Transverse colon (tissue), 4 donors: ENCODE results near the gene F8. TPM values are rescaled to one million over a fixed set of nuclear protein-coding genes. Genes with fewer than 3 reads are reported as not detected.
"Not testable (repeated sequence)": the region's sequence is repeated elsewhere in the genome, so short reads cannot be mapped to it uniquely, and the experiment has no call there.

Source experiments
- DNase-seq: peaks from one replicate; pipeline ENCODE4 v3.0.0-alpha.2; 2019
- H3K27ac ChIP-seq, 4 donors: fragments of 200-600 bp; sonication (generic); 2 replicates each; pipeline ENCODE4 v1.5.1; 2016 to 2018; ENCODE audit warnings: inconsistent platforms in 4 of 4
- H3K27me3 ChIP-seq: fragments of 200-600 bp; sonication (generic); 2 replicates; pipeline ENCODE4 v1.5.1; 2017; ENCODE audit warnings: inconsistent platforms
- H3K36me3 ChIP-seq, 4 donors: fragments of 200-600 bp; sonication (generic); 2 replicates each; pipeline ENCODE4 v1.5.1; 2017 to 2019; ENCODE audit warnings: inconsistent platforms in 4 of 4
- H3K4me1 ChIP-seq, 4 donors: fragments of 200-600 bp; sonication (generic); 2 replicates each; pipeline ENCODE4 v1.5.1; 2017 to 2020; ENCODE audit warnings: inconsistent platforms in 4 of 4
- H3K4me3 ChIP-seq, 4 donors: fragments of 200-600 bp; sonication (generic); 1 replicate in 1 of 4; 2 replicates in 3 of 4; pipeline versions ENCODE4 v1.5.1 to v1.6.1; 2017 to 2019; ENCODE audit warnings: inconsistent platforms in 4 of 4
- H3K9me3 ChIP-seq, 2 donors: fragments of 200-600 bp; sonication (generic); 2 replicates each; pipeline ENCODE4 v1.5.1; 2017 to 2019; ENCODE audit warnings: inconsistent platforms in 2 of 2
- EP300 ChIP-seq: sonication (generic); formaldehyde crosslinking; IDR thresholded peaks from one replicate; pipeline ENCODE4 v1.6.1; 2017; ENCODE audit warnings: antibody characterized with exemption, low read depth
- POLR2A ChIP-seq: fragments of 450-650 bp; IDR thresholded peaks from one replicate; pipeline ENCODE4 v1.6.1; 2016; ENCODE audit warnings: antibody characterized with exemption, mild to moderate bottlenecking, moderate library complexity
- POLR2AphosphoS5 ChIP-seq, 3 donors: sonication (generic); formaldehyde crosslinking; IDR thresholded peaks; one replicate each; pipeline ENCODE4 v1.6.1; 2016; ENCODE audit warnings: antibody characterized with exemption in 3 of 3
- WGBS, 2 donors: methylation state at CpG; one replicate each; pipeline ENCODE4 v1.1.5; 2018; ENCODE audit warnings: low coverage in 1 of 2; 5-methylcytosine and 5-hydroxymethylcytosine counted together
- in situ Hi-C, 4 donors: fragments of 200-750 bp; cut with MboI; loops; one replicate each; pipeline versions ENCODE4 v1.15.0 to v1.15.1; 2017; ENCODE audit warnings: low sequenced_read_pairs in 3 of 4, low pct_ligation_motif_present in 1 of 4, low pct_unique_long_range_greater_than_20kb in 1 of 4
- intact Hi-C: fragments of 100-400 bp; cut with DNase I; formaldehyde crosslinking; loops from one replicate; pipeline ENCODE4 v1.15.1; 2023; ENCODE audit warnings: low total_unique reads
- total RNA-seq, 4 donors: library from RNA; depleted of rRNA; stranded (reverse); fragments of >200 nt; gene quantifications; one replicate each; pipeline ENCODE4 v1.1.0, GENCODE V29; 2016
- TF ChIP-seq, protein P1 (sequence below), 5 experiments: fragments of 200-600 bp in 3 of 5; fragments of 450-650 bp in 2 of 5; sonication (generic) in 3 of 5; IDR thresholded peaks; 1 replicate in 2 of 5; 2 replicates in 3 of 5; pipeline ENCODE4 v1.5.1; 2016 to 2017; ENCODE audit warnings: antibody characterized with exemption in 5 of 5, inconsistent platforms in 3 of 5, mild to moderate bottlenecking in 2 of 5, moderate library complexity in 1 of 5

Gene F8
- total RNA-seq, 4 donors from 2014 or later = 1.2 to 4.5 (median 4.0) TPM

DNA sequence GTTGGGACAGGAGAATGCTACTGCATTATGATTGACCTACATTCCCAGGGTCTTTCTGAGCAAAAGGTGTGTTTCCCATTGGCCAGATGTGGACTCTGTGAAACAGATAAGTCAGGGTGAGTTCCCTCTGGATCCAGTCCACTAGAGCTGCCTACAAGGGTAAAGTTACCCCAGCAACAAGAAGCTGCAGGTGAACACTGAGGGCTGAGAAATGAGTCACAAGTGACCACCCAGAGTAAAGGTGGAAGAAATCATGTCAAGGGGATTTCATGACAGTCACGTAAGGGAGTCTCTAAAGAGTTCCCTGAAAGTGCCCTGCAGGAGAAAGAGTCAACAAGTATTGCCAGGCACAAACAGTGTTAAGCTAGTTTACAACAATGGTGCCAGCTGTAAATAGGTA is 120.1 kb downstream of the F8 start:
- no peak overlapping the region for H3K4me3 ChIP-seq
- intact Hi-C loops = no loop called here
- H3K27me3 ChIP-seq = no peaks in the 10 kb centered on the region
- no peak overlapping the region for H3K27ac ChIP-seq
- 69% methylated on average over 1 of the region's 1 CpG; no CpG with 5 or more reads in 1 of the 2 donors for WGBS, 2 donors
- DNase-seq = no peak
- in situ Hi-C loops = no loop called here
- no peaks in the 10 kb centered on the region for H3K36me3 ChIP-seq
- no peak for TF ChIP-seq POLR2AphosphoS5 (IDR thresholded peaks at IDR 0.05)
- TF ChIP-seq EP300 = no peak
- TF ChIP-seq, protein P1, sequence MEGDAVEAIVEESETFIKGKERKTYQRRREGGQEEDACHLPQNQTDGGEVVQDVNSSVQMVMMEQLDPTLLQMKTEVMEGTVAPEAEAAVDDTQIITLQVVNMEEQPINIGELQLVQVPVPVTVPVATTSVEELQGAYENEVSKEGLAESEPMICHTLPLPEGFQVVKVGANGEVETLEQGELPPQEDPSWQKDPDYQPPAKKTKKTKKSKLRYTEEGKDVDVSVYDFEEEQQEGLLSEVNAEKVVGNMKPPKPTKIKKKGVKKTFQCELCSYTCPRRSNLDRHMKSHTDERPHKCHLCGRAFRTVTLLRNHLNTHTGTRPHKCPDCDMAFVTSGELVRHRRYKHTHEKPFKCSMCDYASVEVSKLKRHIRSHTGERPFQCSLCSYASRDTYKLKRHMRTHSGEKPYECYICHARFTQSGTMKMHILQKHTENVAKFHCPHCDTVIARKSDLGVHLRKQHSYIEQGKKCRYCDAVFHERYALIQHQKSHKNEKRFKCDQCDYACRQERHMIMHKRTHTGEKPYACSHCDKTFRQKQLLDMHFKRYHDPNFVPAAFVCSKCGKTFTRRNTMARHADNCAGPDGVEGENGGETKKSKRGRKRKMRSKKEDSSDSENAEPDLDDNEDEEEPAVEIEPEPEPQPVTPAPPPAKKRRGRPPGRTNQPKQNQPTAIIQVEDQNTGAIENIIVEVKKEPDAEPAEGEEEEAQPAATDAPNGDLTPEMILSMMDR (IDR thresholded peaks at IDR 0.05) = no peak
- no peak for TF ChIP-seq POLR2A
- no peaks in the 10 kb centered on the region for H3K9me3 ChIP-seq
- H3K4me1 ChIP-seq = no peaks in the 10 kb centered on the region

DNA sequence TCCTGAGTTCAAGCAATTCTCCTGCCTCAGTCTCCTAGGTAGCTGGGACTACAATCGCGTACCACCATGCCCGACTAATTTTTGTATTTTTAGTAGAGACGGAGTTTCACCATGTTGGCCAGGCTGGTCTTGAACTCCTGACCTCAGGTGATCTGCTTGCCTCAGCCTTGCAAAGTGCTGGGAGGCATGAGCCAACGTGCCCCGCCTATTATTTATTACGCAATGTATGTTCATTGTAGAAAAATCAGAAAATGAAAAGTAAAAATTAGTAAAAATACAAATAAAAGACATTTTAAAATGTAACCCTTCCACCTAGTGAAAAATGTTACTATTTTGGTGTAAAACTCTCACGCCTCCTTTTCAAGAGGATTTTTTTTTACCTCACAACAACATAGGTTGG is 122.2 kb downstream of the F8 start:
- Histone ChIP-seq H3K4me1 (no peaks in the 10 kb centered on the region), H3K36me3 (no peaks in the 10 kb centered on the region), H3K9me3 (no peaks in the 10 kb centered on the region), H3K4me3 (no peak overlapping the region), H3K27me3 (no peaks in the 10 kb centered on the region), H3K27ac (no peak overlapping the region)
- no peak for TF ChIP-seq POLR2A
- TF ChIP-seq, protein P1 (IDR thresholded peaks at IDR 0.05) = no peak
- no peak for TF ChIP-seq POLR2AphosphoS5 (IDR thresholded peaks at IDR 0.05)
- TF ChIP-seq EP300 = no peak
- in situ Hi-C loops (no loop called here), intact Hi-C loops (no loop called here)
- no peak for DNase-seq
- 87 to 100% methylated on average over 2 to 8 of the region's 8 CpGs for WGBS, 2 donors

DNA sequence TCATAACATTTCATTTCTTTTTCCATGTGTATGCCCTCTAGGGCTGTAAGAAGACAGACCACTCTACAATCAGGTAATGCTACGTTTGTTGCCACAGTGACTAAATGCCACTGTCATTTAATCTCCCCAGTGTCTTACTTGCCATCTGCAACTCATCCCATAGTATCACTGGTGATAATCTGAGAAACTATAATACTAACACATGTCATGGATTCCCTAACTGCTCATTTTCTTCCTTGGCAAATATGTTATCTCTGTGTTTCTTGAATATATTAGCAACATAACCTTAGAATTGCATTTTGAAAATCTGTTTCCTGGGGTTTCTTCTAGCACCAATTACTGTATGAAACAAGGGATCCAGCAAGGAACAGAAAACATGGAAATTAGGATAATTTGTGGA is 130.2 kb downstream of the F8 start:
- TF ChIP-seq EP300 = no peak
- no peak for TF ChIP-seq POLR2AphosphoS5 (IDR thresholded peaks at IDR 0.05)
- TF ChIP-seq POLR2A = no peak
- TF ChIP-seq, protein P1 (IDR thresholded peaks at IDR 0.05) = no peak
- Histone ChIP-seq H3K36me3 (no peaks in the 10 kb centered on the region), H3K4me1 (no peaks in the 10 kb centered on the region), H3K27me3 (no peaks in the 10 kb centered on the region), H3K4me3 (no peak overlapping the region), H3K27ac (no peak overlapping the region), H3K9me3 (no peaks in the 10 kb centered on the region)
- DNase-seq = no peak
- intact Hi-C loops = no loop called here
- in situ Hi-C loops = no loop called here
- WGBS, 2 donors = 56% methylated on average over 1 of the region's 1 CpG; no CpG with 5 or more reads in 1 of the 2 donors

DNA sequence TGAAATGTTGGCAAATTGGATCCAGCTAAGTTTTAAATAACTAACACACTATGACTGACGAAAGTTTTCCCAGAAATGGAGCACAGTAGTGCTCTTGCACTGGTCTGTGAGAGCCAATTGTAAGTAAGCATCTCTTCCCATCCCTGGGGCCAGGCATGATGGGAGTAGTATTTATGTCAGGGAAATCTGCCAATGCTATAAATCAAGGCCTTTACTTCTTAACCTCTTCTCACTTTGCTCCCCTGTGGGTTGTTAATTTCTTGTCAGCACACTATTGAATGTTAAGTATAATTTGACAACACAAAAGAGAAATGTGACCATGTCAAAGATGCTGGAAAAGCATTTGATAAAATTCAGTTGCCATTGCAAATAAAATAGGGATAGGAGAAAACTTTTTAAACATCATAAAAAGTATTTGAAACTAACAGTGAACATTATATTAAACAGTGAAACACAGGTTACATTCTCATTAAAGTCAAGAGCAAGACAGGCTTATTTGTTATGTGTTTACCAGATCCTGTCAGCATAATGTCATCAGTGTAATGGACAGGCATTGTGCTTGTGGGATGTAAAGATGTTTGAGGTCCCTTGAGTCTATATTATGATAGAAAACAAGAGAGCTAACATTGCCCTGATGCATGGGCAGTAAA is 131.4 kb downstream of the F8 start:
- no peak for DNase-seq
- intact Hi-C loops = no loop called here

DNA sequence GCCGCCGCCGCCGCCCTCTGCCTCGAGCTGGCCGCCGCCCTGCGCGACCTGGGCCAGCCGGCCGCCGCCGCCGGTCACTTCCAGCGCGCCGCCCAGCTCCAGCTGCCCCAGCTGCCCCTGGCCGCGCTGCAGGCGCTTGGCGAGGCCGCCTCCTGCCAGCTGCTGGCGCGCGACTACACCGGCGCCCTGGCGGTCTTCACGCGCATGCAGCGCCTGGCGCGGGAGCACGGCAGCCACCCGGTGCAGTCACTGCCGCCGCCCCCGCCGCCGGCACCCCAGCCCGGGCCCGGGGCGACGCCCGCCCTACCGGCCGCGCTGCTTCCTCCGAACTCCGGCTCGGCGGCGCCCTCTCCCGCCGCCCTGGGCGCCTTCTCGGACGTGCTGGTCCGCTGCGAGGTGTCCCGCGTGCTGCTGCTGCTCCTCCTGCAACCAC is 135.7 kb downstream of the F8 start:
- DNase-seq, in situ Hi-C loops, H3K9me3 ChIP-seq, H3K4me3 ChIP-seq, intact Hi-C loops, H3K27ac ChIP-seq, H3K36me3 ChIP-seq, H3K27me3 ChIP-seq, H3K4me1 ChIP-seq: not testable (repeated sequence)
- no CpG with 5 or more reads among the region's 62 CpGs for WGBS, 2 donors

More for the DNA sequence above, 131.4 kb downstream of the F8 start:
- Histone ChIP-seq H3K36me3 (no peaks in the 10 kb centered on the region), H3K9me3 (no peaks in the 10 kb centered on the region), H3K27me3 (no peaks in the 10 kb centered on the region), H3K27ac (no peak overlapping the region), H3K4me3 (no peak overlapping the region), H3K4me1 (no peaks in the 10 kb centered on the region)
- WGBS, 2 donors = 52% methylated on average over 1 of the region's 1 CpG; no CpG with 5 or more reads in 1 of the 2 donors
- in situ Hi-C loops = no loop called here
- TF ChIP-seq, protein P1 (IDR thresholded peaks at IDR 0.05) = no peak
- TF ChIP-seq EP300 (no peak), POLR2A (no peak), POLR2AphosphoS5 (IDR thresholded peaks at IDR 0.05) (peak in 1 of 3 donors; percentile 7)

DNA sequence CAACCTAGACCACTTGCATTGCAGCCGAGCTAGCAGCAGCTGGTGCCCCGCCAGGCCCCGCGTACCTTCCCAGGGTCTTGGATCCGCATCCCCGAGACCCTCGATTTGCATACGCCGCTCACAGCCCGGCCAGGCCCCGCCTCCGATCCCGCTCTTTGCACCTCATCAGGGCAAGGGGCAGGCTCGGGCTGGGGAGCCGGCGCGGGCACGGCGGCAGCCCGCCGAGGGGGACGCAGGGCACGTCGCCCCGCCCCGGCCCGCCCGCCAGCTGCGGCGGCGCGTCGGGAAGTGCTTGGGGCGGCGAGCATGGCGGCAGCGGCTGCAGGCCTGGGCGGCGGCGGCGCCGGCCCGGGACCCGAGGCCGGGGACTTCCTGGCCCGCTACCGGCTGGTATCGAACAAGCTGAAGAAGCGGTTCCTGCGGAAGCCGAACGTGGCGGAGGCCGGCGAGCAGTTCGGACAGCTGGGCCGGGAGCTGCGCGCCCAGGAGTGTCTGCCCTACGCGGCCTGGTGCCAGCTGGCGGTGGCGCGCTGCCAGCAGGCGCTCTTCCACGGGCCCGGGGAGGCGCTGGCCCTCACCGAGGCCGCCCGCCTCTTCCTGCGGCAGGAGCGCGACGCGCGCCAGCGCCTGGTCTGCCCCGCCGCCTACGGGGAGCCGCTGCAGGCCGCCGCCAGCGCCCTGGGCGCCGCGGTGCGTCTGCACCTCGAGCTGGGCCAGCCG is 136.3 kb downstream of the F8 start, which contains the start of gene F8A1:
Gene F8A1 (plus strand): TSS at position 287 of the 720 bp plus-strand sequence. CDS start 20 bp downstream, at position 307.
- H3K27me3 ChIP-seq, intact Hi-C loops, DNase-seq, in situ Hi-C loops, H3K36me3 ChIP-seq, H3K4me1 ChIP-seq, H3K9me3 ChIP-seq: not testable (repeated sequence)
- Histone ChIP-seq H3K4me3 (peak within 1 kb of the TSS in 1 of 4 donors; percentile 22), H3K27ac (peak within 1 kb of the TSS in 1 of 4 donors; percentile 39)
- WGBS, 2 donors = no CpG with 5 or more reads among the region's 91 CpGs
